Heart left ventricle (tissue), 16 donors: ENCODE results near the gene ZNF76. TPM values are rescaled to one million over a fixed set of nuclear protein-coding genes. Genes with fewer than 3 reads are reported as not detected.

Source experiments
- ATAC-seq, 4 donors: fragments of 200-7000 bp; cut with Tn5 transposase; one replicate each; pipeline ENCODE4 v1.9.1; 2020 to 2022; ENCODE audit warnings: moderate library complexity in 4 of 4, mild to moderate bottlenecking in 3 of 4, moderate number of reproducible peaks in 1 of 4
- DNase-seq, 5 donors: peaks; one replicate each; pipeline ENCODE4 v3.0.0-alpha.2; 2020
- H3K27ac ChIP-seq, 12 donors: fragments of 200-600 bp; sonication (generic) in 4 of 12; one replicate each; pipeline versions ENCODE4 v1.5.0 to v1.8.0; 2016 to 2022; ENCODE audit warnings: mild to moderate bottlenecking in 2 of 12
- H3K27me3 ChIP-seq, 9 donors: fragments of 200-600 bp; sonication (generic) in 2 of 9; one replicate each; pipeline versions ENCODE4 v1.5.1 to v1.8.0; 2016 to 2022; ENCODE audit warnings: mild to moderate bottlenecking in 3 of 9
- H3K36me3 ChIP-seq, 9 donors: fragments of 200-600 bp; sonication (generic) in 2 of 9; one replicate each; pipeline versions ENCODE4 v1.5.0 to v1.8.0; 2018 to 2022; ENCODE audit warnings: mild to moderate bottlenecking in 2 of 9
- H3K4me1 ChIP-seq, 12 donors: fragments of 200-600 bp; sonication (generic) in 4 of 12; one replicate each; pipeline versions ENCODE4 v1.5.0 to v1.8.0; 2016 to 2022; ENCODE audit warnings: mild to moderate bottlenecking in 3 of 12
- H3K4me3 ChIP-seq, 12 donors: fragments of 200-600 bp; sonication (generic) in 4 of 12; one replicate each; pipeline versions ENCODE4 v1.5.0 to v1.8.0; 2017 to 2022; ENCODE audit warnings: mild to moderate bottlenecking in 9 of 12, moderate library complexity in 4 of 12
- H3K9me3 ChIP-seq, 12 donors: fragments of 200-600 bp; sonication (generic) in 4 of 12; one replicate each; pipeline versions ENCODE4 v1.5.0 to v1.8.0; 2016 to 2022; ENCODE audit warnings: mild to moderate bottlenecking in 1 of 12
- CTCF ChIP-seq, 12 donors: fragments of 200-600 bp; sonication (generic) in 4 of 12; IDR thresholded peaks; one replicate each; pipeline versions ENCODE4 v1.5.0 to v1.8.0; 2018 to 2022; ENCODE audit warnings: antibody characterized with exemption in 12 of 12, mild to moderate bottlenecking in 5 of 12
- POLR2A ChIP-seq, 2 donors: fragments of 450-650 bp; IDR thresholded peaks; one replicate each; pipeline ENCODE4 v1.6.1; 2017; ENCODE audit warnings: antibody characterized with exemption in 2 of 2, mild to moderate bottlenecking in 2 of 2, moderate library complexity in 2 of 2
- WGBS, 4 donors: extraction: QIAGEN DNeasy Blood & Tissue Kit in 2 of 4; methylation state at CpG; one replicate each; pipeline versions ENCODE4 v1.1.5 to v1.1.7; 2013 to 2018; 5-methylcytosine and 5-hydroxymethylcytosine counted together
- intact Hi-C, 10 donors: fragments of 100-400 bp; cut with DNase I; formaldehyde crosslinking; loops; one replicate each; pipeline versions ENCODE4 v1.11.1 to v1.14.2; 2022
- polyA plus RNA-seq, 2 donors: library from polyadenylated mRNA; stranded (reverse); fragments of 200-250 nt; gene quantifications; one replicate each; pipeline ENCODE4 v1.2.3, GENCODE V29; 2013
- total RNA-seq, 9 donors: library from RNA; depleted of rRNA in 2 of 9; stranded (reverse); fragments of >200 nt in 2 of 9; fragmentation: NEBNext Ultra II Directional in 3 of 9; extraction: Animal tissue kit (Norgen Biotek cat#: 25700) in 3 of 9; gene quantifications; one replicate each; pipeline versions ENCODE4 v1.1.0 to v1.2.4, GENCODE V29; 2016 to 2023
- donor health status: ischemic (EF 13 %, LVEDD 7.1; RV severe dilation, severe dysfunction).
- donor health status: healthy with polysubstance abuse.
- donor health status: DM: no; HTN: yes; CAD: no.
- donor health status: DM: no; HTN: no; CAD: no.
- donor health status: ischemic (EF 25% LVEDD 6.9; RV normal size, moderate dysfunction).
- donor health status: ischemic (EF 25% LVEDD 5.7; RV mildly dilated, moderate dysfunction).
- donor health status: healthy.
- donor health status: DM: yes; HTN: yes; CAD: no.
- donor health status: ischemic (EF 35%, LVEDD 5.7; RV mildly dilated, moderate dysfunction).
- donor health status: nonischemic (EF 11% LVEDD 7.7; RV severe dilation, severe dysfunction).
- donor health status: DM: yes; HTN: yes; CAD: no.
- donor health status: PGD.
- donor health status: ischemic (EF 29% LVEDD 5.4; RV normal size, mild dysfunction).
- donor health status: nonischemic (EF 23%, LVEDD 6.1; RV moderate dilation, normal function).

The ZNF76 gene
- total and polyA plus RNA-seq, 11 donors = 20.2 to 46.1 (median 33.0) TPM

DNA sequence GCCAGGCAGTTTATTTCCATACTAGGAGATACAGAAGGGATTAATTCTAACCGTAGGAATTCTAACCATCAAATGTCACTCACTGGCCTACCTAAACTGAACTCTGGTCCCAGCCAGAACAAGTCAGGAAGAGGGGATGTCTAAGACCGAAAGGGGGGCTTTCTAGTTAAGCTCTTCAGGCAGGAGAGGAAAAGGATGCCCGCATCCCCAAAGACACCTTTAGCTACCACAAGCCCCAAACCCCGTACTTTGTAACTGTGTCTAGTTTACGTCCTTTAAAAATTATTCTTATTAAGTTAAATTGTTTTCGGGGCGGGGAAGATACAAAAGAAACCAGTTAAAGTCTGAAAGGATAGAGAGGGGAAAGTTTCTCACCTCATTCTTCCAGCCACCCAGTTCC is 1.2 kb upstream of the ZNF76 start:
- ATAC-seq (no peak), DNase-seq (no peak)
- TF ChIP-seq CTCF (IDR thresholded peaks at IDR 0.05) = no peak
- no peak for TF ChIP-seq POLR2A (IDR thresholded peaks at IDR 0.05)
- intact Hi-C loops = no loop called here
- peaks cover 0 to 41% (median 23%) of the 10 kb centered on the region in 12 donors for H3K4me1 ChIP-seq
- 41 to 55% (median 45%) methylated on average over 7 of the region's 7 CpGs for WGBS, 4 donors
- peak overlapping the region in 11 of 12 donors; percentile 67 to 99 (median 95) for H3K4me3 ChIP-seq
- H3K27me3 ChIP-seq = no peaks in the 10 kb centered on the region
- no peaks in the 10 kb centered on the region for H3K36me3 ChIP-seq
- H3K9me3 ChIP-seq = no peaks in the 10 kb centered on the region
- H3K27ac ChIP-seq = peak overlapping the region in 10 of 12 donors; percentile 97 to 100 (median 99)

DNA sequence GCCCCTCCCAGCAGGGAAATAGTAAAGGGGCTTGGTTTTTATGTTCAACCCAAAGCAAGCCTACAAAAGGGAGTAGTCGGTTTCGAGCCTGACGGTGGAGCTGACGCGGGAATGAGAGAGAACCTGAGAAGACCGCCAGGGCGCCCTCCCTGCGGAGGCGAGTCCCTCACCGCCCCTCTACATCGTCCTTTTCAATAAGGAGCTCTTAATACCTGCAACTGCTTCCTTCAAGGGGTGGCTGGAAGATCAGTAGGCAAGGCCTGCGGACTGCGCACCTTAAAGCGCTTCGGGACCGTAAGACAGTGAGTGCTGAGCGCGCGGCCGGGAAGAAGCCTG is 709 bp upstream of the ZNF76 start:
- Histone ChIP-seq H3K9me3 (no peaks in the 10 kb centered on the region), H3K27ac (peak overlapping the region; percentile 97 to 100 (median 99)), H3K4me3 (peak overlapping the region; percentile 63 to 99 (median 95)), H3K27me3 (no peaks in the 10 kb centered on the region), H3K4me1 (peaks cover 0 to 41% (median 27%) of the 10 kb centered on the region in 12 donors), H3K36me3 (no peaks in the 10 kb centered on the region)
- intact Hi-C loops = no loop called here
- DNase-seq = peak in 1 of 5 donors; percentile 29
- peak in 1 of 12 donors; percentile 11 for TF ChIP-seq CTCF (IDR thresholded peaks at IDR 0.05)
- TF ChIP-seq POLR2A (IDR thresholded peaks at IDR 0.05) = no peak
- peak in 2 of 4 donors; percentile 4 to 5 for ATAC-seq
- 0% methylated on average over 14 to 20 of the region's 20 CpGs for WGBS, 4 donors

GRCh38 chr6:35259948-35260590 is 534 bp downstream of the ZNF76 start:
- Histone ChIP-seq H3K27me3 (no peaks in the 10 kb centered on the region), H3K36me3 (no peaks in the 10 kb centered on the region), H3K4me3 (peak overlapping the region; percentile 63 to 99 (median 95)), H3K27ac (peak overlapping the region; percentile 97 to 100 (median 99)), H3K9me3 (no peaks in the 10 kb centered on the region), H3K4me1 (peaks cover 0 to 53% (median 36%) of the 10 kb centered on the region in 12 donors)
- intact Hi-C loops = no loop called here
- ATAC-seq = peak; percentile 34 to 74 (median 66)
- no peak for TF ChIP-seq CTCF (IDR thresholded peaks at IDR 0.05)
- no peak for TF ChIP-seq POLR2A (IDR thresholded peaks at IDR 0.05)
- 4 to 6% (median 5%) methylated on average over 14 to 23 of the region's 23 CpGs for WGBS, 4 donors
- peak; percentile 77 to 86 (median 81) for DNase-seq

DNA sequence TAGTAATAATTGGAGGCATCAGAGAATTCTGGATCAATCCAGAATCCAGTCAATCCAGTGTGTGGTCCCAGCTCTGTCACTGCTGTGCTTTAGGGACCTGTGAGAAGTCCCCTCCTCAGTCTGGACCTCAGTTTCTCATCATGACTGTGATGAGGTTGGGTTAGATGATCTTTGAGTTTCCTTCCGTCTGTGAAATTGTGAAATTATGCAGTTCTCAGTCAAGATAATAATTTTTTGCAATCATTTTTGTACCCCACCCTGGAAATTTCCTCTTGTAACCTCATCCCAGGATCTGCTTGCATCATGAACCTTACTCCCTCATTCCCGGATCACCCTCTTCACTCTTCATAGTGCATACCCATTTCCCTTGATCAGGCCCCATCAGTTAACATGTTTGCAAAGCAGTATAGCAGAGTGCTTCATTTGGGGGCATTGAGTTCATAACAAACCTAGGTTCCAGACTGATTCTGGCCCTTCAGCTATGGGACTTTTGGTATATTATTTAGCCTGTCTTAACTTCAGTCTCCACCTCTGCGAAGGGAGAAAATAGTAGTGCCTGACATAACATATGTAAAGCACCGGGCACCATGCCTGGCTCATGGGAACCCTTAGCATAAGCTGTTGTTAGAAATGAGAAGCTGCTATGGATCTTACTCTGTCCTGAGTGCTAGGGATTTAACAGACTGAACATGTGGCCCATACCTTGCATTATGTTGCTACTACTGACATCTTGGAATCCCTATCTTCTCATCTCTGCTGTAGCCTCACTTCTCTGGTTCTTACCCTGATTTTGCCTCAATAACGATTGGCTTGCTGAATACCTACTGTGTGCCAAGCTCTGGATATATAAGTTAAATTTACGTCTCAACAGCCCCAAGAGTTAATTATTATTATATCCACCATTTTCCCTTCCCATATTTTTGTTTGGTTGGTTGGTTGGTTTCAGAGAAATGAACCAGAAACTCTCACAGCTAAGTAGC is 1.3 kb downstream of the ZNF76 start:
- H3K4me3 ChIP-seq = peak overlapping the region in 11 of 12 donors; percentile 63 to 99 (median 95)
- H3K9me3 ChIP-seq = no peaks in the 10 kb centered on the region
- ATAC-seq (no peak), DNase-seq (no peak)
- H3K27me3 ChIP-seq = no peaks in the 10 kb centered on the region
- 73 to 82% (median 80%) methylated on average over 6 of the region's 6 CpGs for WGBS, 4 donors
- peaks cover 0 to 57% (median 37%) of the 10 kb centered on the region in 12 donors for H3K4me1 ChIP-seq
- intact Hi-C loops = no loop called here
- peak overlapping the region in 11 of 12 donors; percentile 97 to 100 (median 99) for H3K27ac ChIP-seq
- TF ChIP-seq POLR2A (IDR thresholded peaks at IDR 0.05) = no peak
- no peak for TF ChIP-seq CTCF (IDR thresholded peaks at IDR 0.05)
- H3K36me3 ChIP-seq = no peaks in the 10 kb centered on the region
